ENCODE measurements around the gene TCEAL6.
"Not testable (repeated sequence)": the region's sequence is repeated elsewhere in the genome, so short reads cannot be mapped to it uniquely, and the experiment has no call there.

Gene TCEAL6

DNA sequence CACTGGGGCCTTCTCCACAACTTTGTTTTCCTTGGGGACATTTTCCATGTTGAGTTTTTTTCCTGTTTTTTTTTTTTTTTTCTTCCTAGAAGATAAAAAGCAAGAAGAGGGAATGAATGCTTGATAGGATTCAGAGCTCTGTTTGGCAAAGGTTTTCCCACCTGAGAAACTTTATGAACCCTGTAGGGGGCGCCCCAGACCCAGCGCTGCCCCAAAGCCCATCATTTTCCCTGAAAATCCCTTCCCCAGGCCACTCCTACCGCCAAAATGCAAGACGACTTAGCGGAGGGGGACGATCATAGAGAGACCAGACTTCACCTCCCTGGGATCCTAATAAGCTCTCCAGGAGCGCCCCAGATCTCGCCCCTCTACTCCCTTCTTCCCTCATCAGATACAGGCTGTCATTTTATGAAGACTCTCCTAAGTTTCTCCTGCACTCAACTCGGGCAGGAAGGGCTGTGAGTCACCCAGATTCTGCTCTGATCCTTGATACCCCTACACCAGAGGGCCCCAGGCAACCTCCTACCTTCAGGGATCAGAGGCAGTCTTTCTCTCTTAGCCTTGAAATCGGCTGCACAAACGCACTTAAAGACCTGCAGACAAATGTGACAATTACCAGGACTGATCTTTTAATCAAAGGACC lies 12.1 kb upstream of the TCEAL6 start:
- no peak overlapping the region for H2AK5ac ChIP-seq (ENCODE audit: low read length, severe bottlenecking)
- H2BK5ac ChIP-seq (ENCODE audit: low read depth, low read length, poor library complexity, severe bottlenecking): no peak overlapping the region
- no peak overlapping the region for H2BK12ac ChIP-seq (ENCODE audit: low read length in 2 of 2)
- peaks cover 0 to 19% of the 10 kb centered on the region in 2 experiments for H3K27me3 ChIP-seq (ENCODE audit: control insufficient read depth in 1 of 2, insufficient read depth in 1 of 2, low read length in 2 of 2)
- no peak overlapping the region for H3K14ac ChIP-seq (ENCODE audit: low read length in 2 of 2)
- DNase-seq: no peak
- no peaks in the 10 kb centered on the region for H3K36me3 ChIP-seq (ENCODE audit: control insufficient read depth in 1 of 2, insufficient read depth in 2 of 2, low read depth in 1 of 2, low read length in 2 of 2)
- H4K91ac ChIP-seq (ENCODE audit: low read length): no peak overlapping the region
- H3K9me3 ChIP-seq (ENCODE audit: control insufficient read depth, low read length): peaks cover 3% of the 10 kb centered on the region
- H3K4me3 ChIP-seq (ENCODE audit: insufficient read depth in 1 of 2, low read depth in 1 of 2, low read length in 2 of 2): no peak overlapping the region
- no peak overlapping the region for H3K27ac ChIP-seq (ENCODE audit: low read length, poor library complexity, severe bottlenecking)
- no peak overlapping the region for H3K18ac ChIP-seq (ENCODE audit: low read depth in 1 of 2, low read length in 2 of 2)
- H3K9ac ChIP-seq (ENCODE audit: low read length): no peak overlapping the region
- no peak overlapping the region for H2BK15ac ChIP-seq (ENCODE audit: low read depth, poor library complexity, severe bottlenecking)
- no peak overlapping the region for H3K23ac ChIP-seq (ENCODE audit: low read length in 2 of 2)
- no peak overlapping the region for H4K8ac ChIP-seq (ENCODE audit: low read length)
- no peak overlapping the region for H2BK120ac ChIP-seq (ENCODE audit: low read depth, low read length)
- 54% methylated on average over 9 of the region's 11 CpGs for WGBS
- no peaks in the 10 kb centered on the region for H3K4me1 ChIP-seq (ENCODE audit: control insufficient read depth, insufficient read depth, low read depth, low read length)
- H2AFZ ChIP-seq (ENCODE audit: low read depth, low read length): no peak overlapping the region
- H3K4me2 ChIP-seq (ENCODE audit: low read length, poor library complexity, severe bottlenecking): no peak overlapping the region
- no peaks in the 10 kb centered on the region for H3K79me1 ChIP-seq (replicated peaks; ENCODE audit: low read length, poor library complexity, severe bottlenecking)
- H3K4ac ChIP-seq (ENCODE audit: low read depth in 1 of 2, low read length in 2 of 2): no peak overlapping the region

GRCh38 chrX:102141631-102142030 lies 650 bp downstream of the TCEAL6 start:
- not testable (repeated sequence) for H3K9ac ChIP-seq (ENCODE audit: low read length); H2BK5ac ChIP-seq (ENCODE audit: low read depth, low read length, poor library complexity, severe bottlenecking); H2BK120ac ChIP-seq (ENCODE audit: low read depth, low read length); H3K23ac ChIP-seq (ENCODE audit: low read length in 2 of 2); H3K14ac ChIP-seq (ENCODE audit: low read length in 2 of 2); H2BK12ac ChIP-seq (ENCODE audit: low read length in 2 of 2); H3K4ac ChIP-seq (ENCODE audit: low read depth in 1 of 2, low read length in 2 of 2); H3K79me1 ChIP-seq (replicated peaks; ENCODE audit: low read length, poor library complexity, severe bottlenecking); H3K4me2 ChIP-seq (ENCODE audit: low read length, poor library complexity, severe bottlenecking); H3K9me3 ChIP-seq (ENCODE audit: control insufficient read depth, low read length); H2AK5ac ChIP-seq (ENCODE audit: low read length, severe bottlenecking); DNase-seq; H3K18ac ChIP-seq (ENCODE audit: low read depth in 1 of 2, low read length in 2 of 2); H2AFZ ChIP-seq (ENCODE audit: low read depth, low read length); H4K8ac ChIP-seq (ENCODE audit: low read length); H4K91ac ChIP-seq (ENCODE audit: low read length); H3K4me1 ChIP-seq (ENCODE audit: control insufficient read depth, insufficient read depth, low read depth, low read length); H3K27ac ChIP-seq (ENCODE audit: low read length, poor library complexity, severe bottlenecking); H3K4me3 ChIP-seq (ENCODE audit: insufficient read depth in 1 of 2, low read depth in 1 of 2, low read length in 2 of 2); H2BK15ac ChIP-seq (ENCODE audit: low read depth, poor library complexity, severe bottlenecking); H3K36me3 ChIP-seq (ENCODE audit: control insufficient read depth in 1 of 2, insufficient read depth in 2 of 2, low read depth in 1 of 2, low read length in 2 of 2)
- H3K27me3 ChIP-seq (ENCODE audit: control insufficient read depth in 1 of 2, insufficient read depth in 1 of 2, low read length in 2 of 2): peaks cover 0 to 26% of the 10 kb centered on the region in 2 experiments
- whole genome bisulfite sequencing: 87% methylated on average over 7 of the region's 19 CpGs

- not testable (repeated sequence) for H3K79me1 ChIP-seq (replicated peaks; ENCODE audit: low read length, poor library complexity, severe bottlenecking); H3K23ac ChIP-seq (ENCODE audit: low read length in 2 of 2); H3K14ac ChIP-seq (ENCODE audit: low read length in 2 of 2); H2BK15ac ChIP-seq (ENCODE audit: low read depth, poor library complexity, severe bottlenecking); H3K18ac ChIP-seq (ENCODE audit: low read depth in 1 of 2, low read length in 2 of 2); H3K4me1 ChIP-seq (ENCODE audit: control insufficient read depth, insufficient read depth, low read depth, low read length); DNase-seq; H2BK120ac ChIP-seq (ENCODE audit: low read depth, low read length); H3K4ac ChIP-seq (ENCODE audit: low read depth in 1 of 2, low read length in 2 of 2); H3K36me3 ChIP-seq (ENCODE audit: control insufficient read depth in 1 of 2, insufficient read depth in 2 of 2, low read depth in 1 of 2, low read length in 2 of 2); H2BK5ac ChIP-seq (ENCODE audit: low read depth, low read length, poor library complexity, severe bottlenecking); H3K27ac ChIP-seq (ENCODE audit: low read length, poor library complexity, severe bottlenecking); H4K8ac ChIP-seq (ENCODE audit: low read length); H3K4me2 ChIP-seq (ENCODE audit: low read length, poor library complexity, severe bottlenecking); H3K9ac ChIP-seq (ENCODE audit: low read length); H4K91ac ChIP-seq (ENCODE audit: low read length); H2BK12ac ChIP-seq (ENCODE audit: low read length in 2 of 2); H2AK5ac ChIP-seq (ENCODE audit: low read length, severe bottlenecking); H2AFZ ChIP-seq (ENCODE audit: low read depth, low read length); H3K9me3 ChIP-seq (ENCODE audit: control insufficient read depth, low read length); H3K4me3 ChIP-seq (ENCODE audit: insufficient read depth in 1 of 2, low read depth in 1 of 2, low read length in 2 of 2)
- WGBS: 77% methylated on average over 7 of the region's 16 CpGs
- peaks cover 0 to 26% of the 10 kb centered on the region in 2 experiments for H3K27me3 ChIP-seq (ENCODE audit: control insufficient read depth in 1 of 2, insufficient read depth in 1 of 2, low read length in 2 of 2)
Observed at GRCh38 chrX:102140876-102141275, 1.4 kb downstream of the TCEAL6 start.

- no peak overlapping the region for H4K91ac ChIP-seq (ENCODE audit: low read length)
- H2BK12ac ChIP-seq (ENCODE audit: low read length in 2 of 2): no peak overlapping the region
- no peaks in the 10 kb centered on the region for H3K79me1 ChIP-seq (replicated peaks; ENCODE audit: low read length, poor library complexity, severe bottlenecking)
- H3K4ac ChIP-seq (ENCODE audit: low read depth in 1 of 2, low read length in 2 of 2): no peak overlapping the region
- H3K4me2 ChIP-seq (ENCODE audit: low read length, poor library complexity, severe bottlenecking): no peak overlapping the region
- no peak overlapping the region for H2AK5ac ChIP-seq (ENCODE audit: low read length, severe bottlenecking)
- no peak overlapping the region for H3K18ac ChIP-seq (ENCODE audit: low read depth in 1 of 2, low read length in 2 of 2)
- H3K14ac ChIP-seq (ENCODE audit: low read length in 2 of 2): no peak overlapping the region
- 88% methylated on average over 2 of the region's 4 CpGs for WGBS
- no peak overlapping the region for H4K8ac ChIP-seq (ENCODE audit: low read length)
- no peak overlapping the region for H3K9ac ChIP-seq (ENCODE audit: low read length)
- H3K4me1 ChIP-seq (ENCODE audit: control insufficient read depth, insufficient read depth, low read depth, low read length): no peaks in the 10 kb centered on the region
- no peak overlapping the region for H2BK15ac ChIP-seq (ENCODE audit: low read depth, poor library complexity, severe bottlenecking)
- H3K27ac ChIP-seq (ENCODE audit: low read length, poor library complexity, severe bottlenecking): no peak overlapping the region
- no peak overlapping the region for H2BK120ac ChIP-seq (ENCODE audit: low read depth, low read length)
- no peak for DNase-seq
- no peak overlapping the region for H2BK5ac ChIP-seq (ENCODE audit: low read depth, low read length, poor library complexity, severe bottlenecking)
- no peaks in the 10 kb centered on the region for H3K36me3 ChIP-seq (ENCODE audit: control insufficient read depth in 1 of 2, insufficient read depth in 2 of 2, low read depth in 1 of 2, low read length in 2 of 2)
- H3K27me3 ChIP-seq (ENCODE audit: control insufficient read depth in 1 of 2, insufficient read depth in 1 of 2, low read length in 2 of 2): peaks cover 0 to 43% of the 10 kb centered on the region in 2 experiments
- H3K23ac ChIP-seq (ENCODE audit: low read length in 2 of 2): no peak overlapping the region
- H2AFZ ChIP-seq (ENCODE audit: low read depth, low read length): no peak overlapping the region
- H3K9me3 ChIP-seq (ENCODE audit: control insufficient read depth, low read length): no peaks in the 10 kb centered on the region
- no peak overlapping the region for H3K4me3 ChIP-seq (ENCODE audit: insufficient read depth in 1 of 2, low read depth in 1 of 2, low read length in 2 of 2)
Observed at GRCh38 chrX:102138064-102138463, 4.2 kb downstream of the TCEAL6 start.

Data from mesenchymal stem cell (in vitro differentiated cells and primary cell).